PFSK-1 (cell line): ENCODE results near the gene PRR15L.

Experiments used
- FOXP2 ChIP-seq: optimal IDR thresholded peaks from 2 replicates; pipeline ENCODE3; 2011; ENCODE audit warnings: borderline replicate concordance, control low read depth, inconsistent platforms; ENCODE audit not compliant: insufficient read depth; ENCODE audit errors: extremely low read length, extremely low read depth
- POLR2AphosphoS5 ChIP-seq: IDR thresholded peaks from 2 replicates; pipeline ENCODE4 v1.6.1; 2012; ENCODE audit warnings: low read depth, mild to moderate bottlenecking, control low read depth, low read length, moderate library complexity
- REST ChIP-seq, 2 experiments: IDR thresholded peaks; 2 replicates each; pipeline versions ENCODE4 v1.6.1 to v1.8.0; 2011 to 2012; ENCODE audit warnings: low read depth in 2 of 2, low read length in 2 of 2, control low read depth in 1 of 2, inconsistent platforms in 1 of 2, mild to moderate bottlenecking in 1 of 2, moderate library complexity in 1 of 2; ENCODE audit not compliant: insufficient read depth in 1 of 2
- SIN3A ChIP-seq: IDR thresholded peaks from 2 replicates; pipeline ENCODE4 v1.6.1; 2012; ENCODE audit warnings: mild to moderate bottlenecking, low read length, moderate library complexity, borderline replicate concordance; ENCODE audit not compliant: insufficient read depth
- TAF1 ChIP-seq: IDR thresholded peaks from 2 replicates; pipeline ENCODE4 v1.6.1; 2012; ENCODE audit warnings: low read length, control low read depth, borderline replicate concordance; ENCODE audit not compliant: insufficient read depth

GRCh38 chr17:47982091-47982617 is 24.5 kb upstream of the PRR15L start:
- TF ChIP-seq POLR2AphosphoS5 (no peak), REST (IDR thresholded peaks at IDR 0.05; ENCODE audit: insufficient read depth in 1 of 2, low read depth in 2 of 2, low read length in 2 of 2) (no peak), SIN3A (no peak), TAF1 (no peak), FOXP2 (no peak)
